ENCODE data around the gene CDH4. TPM values are rescaled to one million over a fixed set of nuclear protein-coding genes. Genes with fewer than 3 reads are reported as not detected.

Gene CDH4
- total and polyA plus RNA-seq, 3 experiments from 2014 or later, result 0.22 TPM; not detected in 2

GRCh38 chr20:61896058-61896961 lies 644.2 kb downstream of the CDH4 start:
- Mint-ChIP-seq H3K4me1 (no peaks in the 10 kb centered on the region), H3K36me3 (no peaks in the 10 kb centered on the region), H3K9me3 (no peaks in the 10 kb centered on the region), H3K27ac (no peak overlapping the region), H3K27me3 (peaks cover 4 to 8% of the 10 kb centered on the region in 2 donors), H3K4me3 (no peak overlapping the region)
- ChIA-PET POLR2A (no interaction called here), CTCF (interaction anchor here (1.1 to 1.6 kb wide), 2 partner anchors 11 to 1839 kb away, joined by 3 to 4 read pairs; no protein-coding TSS in a partner anchor)
- no peak for DNase-seq
- Histone ChIP-seq H3K36me3 (ENCODE audit: insufficient read depth, low read length) (no peaks in the 10 kb centered on the region), H3K9me3 (ENCODE audit: low read length) (no peaks in the 10 kb centered on the region), H3K27ac (ENCODE audit: low read depth, low read length) (no peak overlapping the region), H3K4me3 (ENCODE audit: low read length) (no peak overlapping the region), H3K4me1 (ENCODE audit: insufficient read depth, low read length) (no peaks in the 10 kb centered on the region), H3K27me3 (ENCODE audit: insufficient read depth, low read length, poor library complexity, severe bottlenecking) (no peaks in the 10 kb centered on the region)

- Mint-ChIP-seq H3K4me1 (no peaks in the 10 kb centered on the region), H3K9me3 (no peaks in the 10 kb centered on the region), H3K27ac (peak overlapping the region in 2 of 8 donors; percentile 27 to 38), H3K27me3 (peaks cover 0 to 4% of the 10 kb centered on the region in 2 donors), H3K36me3 (no peaks in the 10 kb centered on the region), H3K4me3 (no peak overlapping the region)
- DNase-seq, result no peak
- no peak overlapping the region for H3K4me3 ChIP-seq (ENCODE audit: low read length)
- ChIA-PET POLR2A (no interaction called here), CTCF (no interaction called here)
- H3K36me3 ChIP-seq (ENCODE audit: insufficient read depth, low read length), result no peaks in the 10 kb centered on the region
- no peaks in the 10 kb centered on the region for H3K27me3 ChIP-seq (ENCODE audit: insufficient read depth, low read length, poor library complexity, severe bottlenecking)
- no peaks in the 10 kb centered on the region for H3K9me3 ChIP-seq (ENCODE audit: low read length)
- H3K27ac ChIP-seq (ENCODE audit: low read depth, low read length), result no peak overlapping the region
- no peaks in the 10 kb centered on the region for H3K4me1 ChIP-seq (ENCODE audit: insufficient read depth, low read length)
These were observed 645.6 kb downstream of the CDH4 start for GRCh38 chr20:61897401-61898295.

GRCh38 chr20:61898405-61898804 lies 646.3 kb downstream of the CDH4 start:
- no peak for DNase-seq

DNA sequence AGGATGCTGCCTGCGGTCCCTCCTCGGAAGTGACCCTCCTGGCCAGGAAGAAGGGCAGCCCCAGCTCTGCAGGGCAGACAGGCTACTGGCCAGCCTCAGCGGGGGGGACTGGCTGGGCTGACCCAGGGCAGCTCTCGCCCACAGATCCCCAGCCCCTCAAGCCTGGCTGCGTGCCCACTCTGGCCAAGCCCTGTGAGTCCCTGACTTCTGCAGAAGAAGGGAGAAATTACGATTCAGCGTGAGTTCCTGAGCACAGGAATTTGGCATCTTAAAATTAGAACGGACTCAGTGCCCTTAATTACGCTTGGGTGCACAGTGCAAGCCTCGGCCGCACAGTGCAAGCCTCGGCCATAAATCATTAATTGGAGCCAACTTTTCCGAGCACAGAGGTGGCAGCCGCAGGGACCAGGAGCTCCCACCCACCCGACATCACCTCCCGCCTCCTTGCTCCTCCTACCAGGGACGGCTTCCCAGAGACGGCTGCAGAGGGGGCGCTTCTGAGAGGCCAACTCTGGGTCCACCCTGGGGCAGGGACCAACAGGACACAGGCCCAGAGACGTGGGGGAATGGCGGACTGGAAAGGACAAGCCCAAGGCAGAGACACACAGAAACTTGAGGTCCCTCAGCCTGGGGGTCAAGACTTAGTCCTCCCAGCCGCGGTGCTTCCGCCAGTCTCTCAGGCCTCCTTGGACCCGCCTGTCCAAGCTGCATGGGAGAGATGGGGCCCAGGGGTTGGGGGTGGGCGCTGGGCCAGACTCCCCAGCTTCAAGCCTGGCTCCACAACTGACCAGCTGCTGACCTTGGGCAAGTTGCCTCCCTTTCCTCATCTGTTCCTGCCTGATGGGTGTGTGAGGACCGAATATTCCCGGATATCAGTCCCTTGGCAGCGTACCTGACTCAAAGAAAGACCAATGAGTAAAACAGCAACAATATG lies 648.2 kb downstream of the CDH4 start:
- POLR2A ChIA-PET, result no interaction called here

More at GRCh38 chr20:61898405-61898804, 646.3 kb downstream of the CDH4 start:
- H3K27ac Mint-ChIP-seq, result peak overlapping the region in 1 of 8 donors; percentile 60
- no peaks in the 10 kb centered on the region for H3K4me1 ChIP-seq (ENCODE audit: insufficient read depth, low read length)
- H3K9me3 ChIP-seq (ENCODE audit: low read length), result no peaks in the 10 kb centered on the region
- H3K4me1 Mint-ChIP-seq, result no peaks in the 10 kb centered on the region
- H3K9me3 Mint-ChIP-seq, result no peaks in the 10 kb centered on the region
- no peaks in the 10 kb centered on the region for H3K36me3 ChIP-seq (ENCODE audit: insufficient read depth, low read length)
- H3K36me3 Mint-ChIP-seq, result no peaks in the 10 kb centered on the region
- H3K27me3 ChIP-seq (ENCODE audit: insufficient read depth, low read length, poor library complexity, severe bottlenecking), result no peaks in the 10 kb centered on the region
- no peak overlapping the region for H3K4me3 ChIP-seq (ENCODE audit: low read length)
- H3K27me3 Mint-ChIP-seq, result peaks cover 0 to 4% of the 10 kb centered on the region in 2 donors
- POLR2A ChIA-PET, result no interaction called here
- H3K4me3 Mint-ChIP-seq, result no peak overlapping the region
- CTCF ChIA-PET, result no interaction called here
- no peak overlapping the region for H3K27ac ChIP-seq (ENCODE audit: low read depth, low read length)

DNA sequence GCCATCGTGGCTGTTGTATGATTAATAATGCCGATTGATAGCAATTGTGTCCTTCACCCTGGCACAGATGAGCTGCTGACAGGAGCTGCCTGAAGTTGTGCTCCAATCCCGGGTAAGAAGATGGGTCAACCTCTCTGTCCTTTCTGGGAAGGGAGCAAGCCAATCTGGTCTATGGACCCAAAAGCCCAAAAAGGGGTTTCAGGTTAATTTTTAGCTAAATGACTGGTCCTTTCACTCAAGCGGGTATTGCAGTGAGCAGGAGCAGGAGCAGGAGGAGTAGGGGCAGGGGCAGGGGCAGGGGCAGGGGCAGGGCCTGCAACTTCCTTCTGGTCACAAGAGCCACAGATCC lies 648.9 kb downstream of the CDH4 start:
- no peak for DNase-seq
- Histone ChIP-seq H3K9me3 (ENCODE audit: low read length) (no peaks in the 10 kb centered on the region), H3K27ac (ENCODE audit: low read depth, low read length) (no peak overlapping the region), H3K4me1 (ENCODE audit: insufficient read depth, low read length) (no peaks in the 10 kb centered on the region), H3K36me3 (ENCODE audit: insufficient read depth, low read length) (no peaks in the 10 kb centered on the region), H3K4me3 (ENCODE audit: low read length) (no peak overlapping the region), H3K27me3 (ENCODE audit: insufficient read depth, low read length, poor library complexity, severe bottlenecking) (no peaks in the 10 kb centered on the region)
- H3K9me3 Mint-ChIP-seq, result no peaks in the 10 kb centered on the region
- H3K27me3 Mint-ChIP-seq, result peaks cover 0 to 4% of the 10 kb centered on the region in 2 donors
- ChIA-PET POLR2A (no interaction called here), CTCF (no interaction called here)
- H3K4me3 Mint-ChIP-seq, result no peak overlapping the region
- H3K36me3 Mint-ChIP-seq, result no peaks in the 10 kb centered on the region
- H3K4me1 Mint-ChIP-seq, result no peaks in the 10 kb centered on the region
- H3K27ac Mint-ChIP-seq, result no peak overlapping the region

More for the DNA sequence above, 648.2 kb downstream of the CDH4 start:
- Histone ChIP-seq H3K27ac (ENCODE audit: low read depth, low read length) (no peak overlapping the region), H3K27me3 (ENCODE audit: insufficient read depth, low read length, poor library complexity, severe bottlenecking) (no peaks in the 10 kb centered on the region), H3K4me1 (ENCODE audit: insufficient read depth, low read length) (no peaks in the 10 kb centered on the region), H3K36me3 (ENCODE audit: insufficient read depth, low read length) (no peaks in the 10 kb centered on the region), H3K9me3 (ENCODE audit: low read length) (no peaks in the 10 kb centered on the region), H3K4me3 (ENCODE audit: low read length) (no peak overlapping the region)
- H3K27ac Mint-ChIP-seq, result no peak overlapping the region
- H3K9me3 Mint-ChIP-seq, result no peaks in the 10 kb centered on the region
- CTCF ChIA-PET, result no interaction called here
- DNase-seq, result no peak
- H3K4me3 Mint-ChIP-seq, result no peak overlapping the region
- no peaks in the 10 kb centered on the region for H3K4me1 Mint-ChIP-seq
- H3K36me3 Mint-ChIP-seq, result no peaks in the 10 kb centered on the region
- peaks cover 0 to 4% of the 10 kb centered on the region in 2 donors for H3K27me3 Mint-ChIP-seq

DNA sequence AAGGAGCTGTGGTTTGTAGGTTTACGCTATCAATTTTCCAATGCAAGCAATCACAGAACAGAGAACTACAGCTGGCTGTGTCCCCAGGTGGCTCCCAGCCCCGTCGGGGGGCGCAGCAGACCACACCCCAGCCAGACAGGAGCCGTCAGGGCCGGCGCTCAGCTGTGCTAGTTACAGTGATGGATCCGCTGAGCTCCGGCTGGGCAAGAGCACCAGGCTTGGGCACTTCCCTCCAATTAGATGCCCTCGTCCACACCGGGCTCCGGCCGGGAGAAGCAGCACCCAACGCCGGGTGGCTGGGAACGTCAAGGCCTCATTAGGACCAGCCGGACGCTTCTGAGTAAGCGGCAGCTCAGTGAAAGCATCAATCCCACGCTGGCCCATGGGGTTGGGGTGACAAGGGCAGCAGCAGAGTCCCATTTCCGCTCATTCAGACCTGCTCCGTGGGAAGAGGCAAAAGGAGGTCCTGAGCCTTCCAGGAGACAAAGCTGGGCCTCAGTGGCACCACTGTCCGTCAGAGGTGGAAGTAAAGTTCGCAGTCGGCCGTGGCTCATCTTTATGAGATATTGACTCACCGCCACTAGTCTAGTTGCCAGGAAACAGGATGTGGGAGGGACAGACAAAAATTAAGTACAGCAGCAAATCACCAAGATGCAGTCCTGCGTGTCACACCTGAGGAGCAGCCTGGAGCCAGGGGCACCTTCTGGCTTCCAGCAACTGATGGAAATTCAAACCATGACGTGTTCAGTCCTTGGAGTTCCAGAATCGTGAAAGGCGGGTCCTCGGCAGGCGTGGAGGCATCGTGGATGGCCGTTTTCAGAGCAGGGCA lies 649.5 kb downstream of the CDH4 start:
- no peaks in the 10 kb centered on the region for H3K4me1 Mint-ChIP-seq
- Histone ChIP-seq H3K36me3 (ENCODE audit: insufficient read depth, low read length) (no peaks in the 10 kb centered on the region), H3K4me3 (ENCODE audit: low read length) (no peak overlapping the region), H3K9me3 (ENCODE audit: low read length) (no peaks in the 10 kb centered on the region), H3K27ac (ENCODE audit: low read depth, low read length) (no peak overlapping the region), H3K27me3 (ENCODE audit: insufficient read depth, low read length, poor library complexity, severe bottlenecking) (no peaks in the 10 kb centered on the region), H3K4me1 (ENCODE audit: insufficient read depth, low read length) (no peaks in the 10 kb centered on the region)
- no peaks in the 10 kb centered on the region for H3K9me3 Mint-ChIP-seq
- H3K4me3 Mint-ChIP-seq, result no peak overlapping the region
- H3K27me3 Mint-ChIP-seq, result peaks cover 0 to 4% of the 10 kb centered on the region in 2 donors
- peak in 1 of 5 donors; percentile 32 for DNase-seq
- no peaks in the 10 kb centered on the region for H3K36me3 Mint-ChIP-seq
- ChIA-PET CTCF (no interaction called here), POLR2A (no interaction called here)
- peak overlapping the region in 1 of 8 donors; percentile 63 for H3K27ac Mint-ChIP-seq

DNA sequence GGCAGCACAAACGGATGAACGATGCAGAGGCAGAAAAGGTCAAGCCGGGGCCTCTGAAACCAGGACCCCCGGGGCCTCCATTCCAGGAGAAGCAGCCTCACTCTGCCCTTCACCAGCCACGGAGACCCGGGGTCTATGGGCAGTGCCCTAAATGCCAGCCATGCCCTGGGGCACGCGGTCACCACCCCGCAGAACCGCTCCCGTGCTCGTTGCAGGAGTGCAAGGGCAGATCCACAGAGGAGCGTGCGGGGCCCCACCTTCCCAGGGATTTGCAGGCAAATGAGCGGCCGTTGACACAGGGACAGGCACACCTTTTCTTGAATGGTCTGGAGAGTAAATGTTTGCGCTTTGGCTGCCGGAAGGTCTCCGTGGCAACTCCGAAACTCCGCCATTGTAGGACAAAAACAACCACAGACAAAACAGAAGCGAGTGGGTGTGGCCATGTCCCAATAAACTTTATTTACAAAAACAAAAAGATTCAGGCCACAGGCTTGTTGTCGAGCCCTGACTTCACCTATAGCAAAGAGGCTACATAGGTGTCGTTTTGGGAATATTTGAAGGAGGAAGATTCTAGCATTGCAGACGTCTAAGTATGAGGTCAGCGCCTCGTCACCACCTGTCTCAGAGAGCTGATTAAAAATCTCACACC lies 650.3 kb downstream of the CDH4 start:
- no peaks in the 10 kb centered on the region for H3K4me1 ChIP-seq (ENCODE audit: insufficient read depth, low read length)
- H3K4me3 Mint-ChIP-seq, result no peak overlapping the region
- H3K36me3 ChIP-seq (ENCODE audit: insufficient read depth, low read length), result no peaks in the 10 kb centered on the region
- H3K36me3 Mint-ChIP-seq, result no peaks in the 10 kb centered on the region
- no peaks in the 10 kb centered on the region for H3K27me3 ChIP-seq (ENCODE audit: insufficient read depth, low read length, poor library complexity, severe bottlenecking)
- no peaks in the 10 kb centered on the region for H3K9me3 Mint-ChIP-seq
- no peak overlapping the region for H3K4me3 ChIP-seq (ENCODE audit: low read length)
- CTCF ChIA-PET, result no interaction called here
- H3K27me3 Mint-ChIP-seq, result peaks cover 0 to 4% of the 10 kb centered on the region in 2 donors
- no peaks in the 10 kb centered on the region for H3K4me1 Mint-ChIP-seq
- no peak for DNase-seq
- H3K27ac ChIP-seq (ENCODE audit: low read depth, low read length), result no peak overlapping the region
- H3K27ac Mint-ChIP-seq, result peak overlapping the region in 1 of 8 donors; percentile 63
- H3K9me3 ChIP-seq (ENCODE audit: low read length), result no peaks in the 10 kb centered on the region
- POLR2A ChIA-PET, result no interaction called here
